HepG2 (cell line): ENCODE data around the gene VAV2. TPM values are rescaled to one million over a fixed set of nuclear protein-coding genes. Genes with fewer than 3 reads are reported as not detected.

ENCODE experiments used
- AKAP8 ChIP-seq: sonication (generic); formaldehyde crosslinking; IDR thresholded peaks from 2 replicates; pipeline ENCODE4 v1.5.1; 2020; ENCODE audit warnings: mild to moderate bottlenecking, missing genetic modification reagents
- ATF7-NPFF ChIP-seq: sonication (generic); formaldehyde crosslinking; IDR thresholded peaks from 2 replicates; pipeline ENCODE4 v1.8.1; 2023; ENCODE audit warnings: mild to moderate bottlenecking, low read depth, missing genetic modification reagents, moderate library complexity
- ELF3 ChIP-seq: IDR thresholded peaks from 2 replicates; pipeline ENCODE4 v1.6.1; 2016; ENCODE audit warnings: missing genetic modification reagents, missing compliant biosample characterization
- FLYWCH1 ChIP-seq: sonication (generic); formaldehyde crosslinking; IDR thresholded peaks from 2 replicates; pipeline ENCODE4 v1.8.1; 2023; ENCODE audit warnings: mild to moderate bottlenecking, missing genetic modification reagents
- HNF4G ChIP-seq, 2 experiments: sonication (generic) in 1 of 2; formaldehyde crosslinking in 1 of 2; IDR thresholded peaks; 2 replicates each; pipeline versions ENCODE4 v1.4.0 to v1.6.1; 2011 to 2020; ENCODE audit warnings: borderline replicate concordance in 2 of 2, low read depth in 2 of 2, mild to moderate bottlenecking in 2 of 2, low read length in 1 of 2, missing genetic modification reagents in 1 of 2, moderate library complexity in 1 of 2
- JUNB ChIP-seq: sonication (generic); formaldehyde crosslinking; IDR thresholded peaks from 2 replicates; pipeline ENCODE4 v1.8.0; 2022; ENCODE audit warnings: missing genetic modification reagents, mild to moderate bottlenecking, borderline replicate concordance
- KMT2B ChIP-seq: IDR thresholded peaks from 2 replicates; pipeline ENCODE4 v1.6.1; 2016; ENCODE audit warnings: missing genetic modification reagents, missing compliant biosample characterization
- MATR3 ChIP-seq: sonication (generic); formaldehyde crosslinking; IDR thresholded peaks from 2 replicates; pipeline ENCODE4 v1.4.0; 2020; ENCODE audit warnings: missing genetic modification reagents
- NR2C2 ChIP-seq: sonication (generic); formaldehyde crosslinking; IDR thresholded peaks from 2 replicates; pipeline ENCODE4 v1.4.0; 2020; ENCODE audit warnings: missing genetic modification reagents, mild to moderate bottlenecking, moderate library complexity, borderline replicate concordance
- RCOR2 ChIP-seq: IDR thresholded peaks from 2 replicates; pipeline ENCODE4 v1.6.1; 2016; ENCODE audit warnings: missing biosample characterization, missing genetic modification reagents
- RFX5 ChIP-seq: IDR thresholded peaks from 2 replicates; pipeline ENCODE4 v1.6.1; 2011; ENCODE audit warnings: low read depth, low read length, improper control_type of control experiment
- RXRB ChIP-seq: IDR thresholded peaks from 2 replicates; pipeline ENCODE4 v1.6.1; 2016; ENCODE audit warnings: borderline replicate concordance, missing genetic modification reagents, missing compliant biosample characterization
- SAFB2 ChIP-seq: sonication (generic); formaldehyde crosslinking; IDR thresholded peaks from 2 replicates; pipeline ENCODE4 v1.5.1; 2020; ENCODE audit warnings: missing genetic modification reagents, low read depth, mild to moderate bottlenecking, borderline replicate concordance
- SRSF4 ChIP-seq: fragments of 200-400 bp; formaldehyde crosslinking; IDR thresholded peaks from one replicate; pipeline ENCODE4 v1.6.1; 2018; ENCODE audit warnings: mild to moderate bottlenecking, low read depth, low read length, moderate library complexity; ENCODE audit not compliant: poor library complexity, severe bottlenecking
- TBX2 ChIP-seq: sonication (generic); formaldehyde crosslinking; IDR thresholded peaks from 2 replicates; pipeline ENCODE4 v1.5.0; 2020; ENCODE audit warnings: missing genetic modification reagents, mild to moderate bottlenecking, borderline replicate concordance
- TCF7L2 ChIP-seq: IDR thresholded peaks from 2 replicates; pipeline ENCODE4 v1.6.1; 2011; ENCODE audit warnings: mild to moderate bottlenecking, low read depth, low read length, moderate library complexity
- ZEB1 ChIP-seq: IDR thresholded peaks from 2 replicates; pipeline ENCODE4 v1.6.1; 2012; ENCODE audit warnings: mild to moderate bottlenecking, low read depth, inconsistent platforms; ENCODE audit not compliant: insufficient replicate concordance
- ZMAT3 ChIP-seq: sonication (generic); formaldehyde crosslinking; conservative IDR thresholded peaks from 2 replicates; pipeline ENCODE4 v1.7.0; 2021; ENCODE audit warnings: missing genetic modification reagents
- ZNF224 ChIP-seq: sonication (generic); formaldehyde crosslinking; IDR thresholded peaks from 2 replicates; pipeline ENCODE4 v1.5.0; 2020; ENCODE audit warnings: mild to moderate bottlenecking, missing genetic modification reagents
- ZNF326 ChIP-seq: sonication (generic); formaldehyde crosslinking; IDR thresholded peaks from 2 replicates; pipeline ENCODE4 v1.4.0; 2020; ENCODE audit warnings: missing genetic modification reagents, borderline replicate concordance
- ZNF724P ChIP-seq: sonication (generic); formaldehyde crosslinking; IDR thresholded peaks from 2 replicates; pipeline ENCODE4 v1.8.0; 2022; ENCODE audit warnings: missing genetic modification reagents, borderline replicate concordance
- ZNF747 ChIP-seq: sonication (generic); formaldehyde crosslinking; IDR thresholded peaks from 2 replicates; pipeline ENCODE4 v1.8.1; 2023; ENCODE audit warnings: missing genetic modification reagents, mild to moderate bottlenecking, borderline replicate concordance
- ZNF839 ChIP-seq: sonication (generic); formaldehyde crosslinking; IDR thresholded peaks from 2 replicates; pipeline ENCODE4 v1.4.0; 2020; ENCODE audit warnings: missing genetic modification reagents, mild to moderate bottlenecking, borderline replicate concordance
- ZSCAN12 ChIP-seq: sonication (generic); formaldehyde crosslinking; IDR thresholded peaks from 2 replicates; pipeline ENCODE4 v1.9.0; 2021; ENCODE audit warnings: mild to moderate bottlenecking, missing genetic modification reagents
- polyA plus RNA-seq, 8 experiments: library from polyadenylated mRNA; depleted of rRNA in 3 of 8; stranded (reverse) in 7 of 8; unstranded in 1 of 8; fragments of >200 nt; fragmentation: Illumina TruSeq in 4 of 8; extraction: Trizol in 4 of 8; gene quantifications; 2 replicates each; pipeline versions ENCODE4 v1.2.1 to v1.2.3, GENCODE V29; 2011 to 2016; ENCODE audit warnings: low read depth in 4 of 8, missing spikeins in 1 of 8, mixed read lengths in 1 of 8; ENCODE audit not compliant: insufficient read depth in 1 of 8
- total RNA-seq, 5 experiments: library from RNA; depleted of rRNA; stranded (reverse); fragments of >200 nt; fragmentation: Illumina TruSeq; extraction: Trizol; gene quantifications; 2 replicates each; pipeline ENCODE4 v1.2.3, GENCODE V29; 2016; ENCODE audit warnings: low read depth in 1 of 5
- TF ChIP-seq, protein P1 (sequence below): sonication (generic); formaldehyde crosslinking; IDR thresholded peaks from 2 replicates; pipeline ENCODE4 v1.5.1; 2020; ENCODE audit warnings: mild to moderate bottlenecking, missing genetic modification reagents, borderline replicate concordance
- TF ChIP-seq, protein P2 (sequence below): sonication (generic); formaldehyde crosslinking; IDR thresholded peaks from 2 replicates; pipeline ENCODE4 v1.4.0; 2020; ENCODE audit warnings: mild to moderate bottlenecking, missing genetic modification reagents, borderline replicate concordance
- TF ChIP-seq, protein P3 (sequence below): sonication (generic); formaldehyde crosslinking; IDR thresholded peaks from 2 replicates; pipeline ENCODE4 v1.8.0; 2022; ENCODE audit warnings: mild to moderate bottlenecking, missing genetic modification reagents; ENCODE audit not compliant: insufficient replicate concordance

VAV2 gene
- total and polyA plus RNA-seq, 2 of the 13 experiments (the other 11 are each of a cell fraction or from before 2014, with no cell fraction given): 22.5 to 22.9 TPM

DNA sequence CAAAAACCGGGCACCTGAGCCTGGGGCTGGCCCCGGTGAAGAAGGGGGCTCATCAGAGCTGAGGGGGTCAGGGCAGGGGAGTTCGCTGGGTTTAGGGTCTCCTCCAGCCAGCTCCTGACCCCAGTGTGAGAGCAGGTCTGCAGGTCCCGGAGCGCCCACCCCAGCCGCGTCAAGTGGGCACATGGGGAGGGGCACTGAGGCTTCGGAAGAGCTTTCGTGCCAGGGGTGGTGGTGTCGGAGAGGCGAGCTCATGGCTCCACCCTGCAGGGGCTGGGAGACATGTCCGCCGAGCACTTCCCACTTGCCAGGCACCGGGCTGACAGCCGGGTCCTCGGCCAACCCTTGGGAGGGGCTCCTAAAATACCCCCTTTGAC lies 13.2 kb downstream of the VAV2 start (continued):
- TF ChIP-seq NR2C2 (CRISPR knock-in tag): no peak
- 0 out of 2 replicates have a peak, but pooled peaks have one; percentile 4 for TF ChIP-seq ZMAT3 (CRISPR knock-in tag)
- TF ChIP-seq RCOR2 (CRISPR knock-in tag): no peak
- TF ChIP-seq SAFB2 (CRISPR knock-in tag): 0 out of 2 replicates have a peak, but pooled peaks have one; percentile 18
- no peak for TF ChIP-seq SRSF4
- no peak for TF ChIP-seq ATF7-NPFF (CRISPR knock-in tag)
- 0 out of 2 replicates have a peak, but pooled peaks have one; percentile 10 for TF ChIP-seq KMT2B (CRISPR knock-in tag)
- TF ChIP-seq, protein P1, sequence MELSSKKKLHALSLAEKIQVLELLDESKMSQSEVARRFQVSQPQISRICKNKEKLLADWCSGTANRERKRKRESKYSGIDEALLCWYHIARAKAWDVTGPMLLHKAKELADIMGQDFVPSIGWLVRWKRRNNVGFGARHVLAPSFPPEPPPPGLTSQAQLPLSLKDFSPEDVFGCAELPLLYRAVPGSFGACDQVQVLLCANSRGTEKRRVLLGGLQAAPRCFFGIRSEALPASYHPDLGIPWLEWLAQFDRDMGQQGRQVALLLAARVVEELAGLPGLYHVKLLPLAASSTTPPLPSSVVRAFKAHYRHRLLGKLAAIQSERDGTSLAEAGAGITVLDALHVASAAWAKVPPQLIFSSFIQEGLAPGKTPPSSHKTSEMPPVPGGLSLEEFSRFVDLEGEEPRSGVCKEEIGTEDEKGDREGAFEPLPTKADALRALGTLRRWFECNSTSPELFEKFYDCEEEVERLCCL: peak; percentile 83; the same call in 1 of the 2 replicates
- TF ChIP-seq ZNF224: peak; percentile 72; the same call in 1 of the 2 replicates
- TF ChIP-seq ZEB1: no peak
- no peak for TF ChIP-seq JUNB (CRISPR knock-in tag)
- TF ChIP-seq RXRB (CRISPR knock-in tag): no peak
- TF ChIP-seq MATR3 (CRISPR knock-in tag): no peak
- TF ChIP-seq ZNF326 (CRISPR knock-in tag): no peak
- TF ChIP-seq HNF4G (IDR thresholded peaks at IDR 0.05; ENCODE audit: borderline replicate concordance, low read depth, low read length): no peak
- TF ChIP-seq HNF4G (CRISPR knock-in tag; IDR thresholded peaks at IDR 0.05; ENCODE audit: borderline replicate concordance, low read depth): no peak
- TF ChIP-seq TBX2: peak; percentile 42; the same call in 1 of the 2 replicates
- TF ChIP-seq RFX5: no peak
- no peak for TF ChIP-seq FLYWCH1 (CRISPR knock-in tag)
- TF ChIP-seq ZNF839 (CRISPR knock-in tag): no peak
- no peak for TF ChIP-seq ELF3
- TF ChIP-seq, protein P2, sequence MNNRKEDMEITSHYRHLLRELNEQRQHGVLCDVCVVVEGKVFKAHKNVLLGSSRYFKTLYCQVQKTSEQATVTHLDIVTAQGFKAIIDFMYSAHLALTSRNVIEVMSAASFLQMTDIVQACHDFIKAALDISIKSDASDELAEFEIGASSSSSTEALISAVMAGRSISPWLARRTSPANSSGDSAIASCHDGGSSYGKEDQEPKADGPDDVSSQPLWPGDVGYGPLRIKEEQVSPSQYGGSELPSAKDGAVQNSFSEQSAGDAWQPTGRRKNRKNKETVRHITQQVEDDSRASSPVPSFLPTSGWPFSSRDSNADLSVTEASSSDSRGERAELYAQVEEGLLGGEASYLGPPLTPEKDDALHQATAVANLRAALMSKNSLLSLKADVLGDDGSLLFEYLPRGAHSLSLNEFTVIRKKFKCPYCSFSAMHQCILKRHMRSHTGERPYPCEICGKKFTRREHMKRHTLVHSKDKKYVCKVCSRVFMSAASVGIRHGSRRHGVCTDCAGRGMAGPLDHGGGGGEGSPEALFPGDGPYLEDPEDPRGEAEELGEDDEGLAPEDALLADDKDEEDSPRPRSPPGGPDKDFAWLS (CRISPR knock-in tag): peak; percentile 55; the same call in 1 of the 2 replicates
- TF ChIP-seq TCF7L2: no peak
- TF ChIP-seq ZSCAN12 (CRISPR knock-in tag): peak; percentile 67; the same call in 1 of the 2 replicates
- TF ChIP-seq ZNF747 (CRISPR knock-in tag): peak; percentile 35; the same call in 1 of the 2 replicates
- TF ChIP-seq ZNF724P (CRISPR knock-in tag): 0 out of 2 replicates have a peak, but pooled peaks have one; percentile 35
- TF ChIP-seq AKAP8 (CRISPR knock-in tag): 0 out of 2 replicates have a peak, but pooled peaks have one; percentile 13
- TF ChIP-seq, protein P3, sequence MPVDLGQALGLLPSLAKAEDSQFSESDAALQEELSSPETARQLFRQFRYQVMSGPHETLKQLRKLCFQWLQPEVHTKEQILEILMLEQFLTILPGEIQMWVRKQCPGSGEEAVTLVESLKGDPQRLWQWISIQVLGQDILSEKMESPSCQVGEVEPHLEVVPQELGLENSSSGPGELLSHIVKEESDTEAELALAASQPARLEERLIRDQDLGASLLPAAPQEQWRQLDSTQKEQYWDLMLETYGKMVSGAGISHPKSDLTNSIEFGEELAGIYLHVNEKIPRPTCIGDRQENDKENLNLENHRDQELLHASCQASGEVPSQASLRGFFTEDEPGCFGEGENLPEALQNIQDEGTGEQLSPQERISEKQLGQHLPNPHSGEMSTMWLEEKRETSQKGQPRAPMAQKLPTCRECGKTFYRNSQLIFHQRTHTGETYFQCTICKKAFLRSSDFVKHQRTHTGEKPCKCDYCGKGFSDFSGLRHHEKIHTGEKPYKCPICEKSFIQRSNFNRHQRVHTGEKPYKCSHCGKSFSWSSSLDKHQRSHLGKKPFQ (CRISPR knock-in tag): no peak
